IMR-90 (cell line): ENCODE measurements around the gene RASAL1. TPM values are rescaled to one million over a fixed set of nuclear protein-coding genes. Genes with fewer than 3 reads are reported as not detected.

Experiments used
- ATAC-seq: fragments of 200-7000 bp; cut with Tn5 transposase; 2 replicates; pipeline ENCODE4 v1.9.1; 2020; ENCODE audit warnings: low read depth, mild to moderate bottlenecking, moderate library complexity
- BruUV-seq: library from RNA; stranded (reverse); fragments of 400-500 nt; replicated peaks from 2 replicates; lab custom pipeline; 2021; lab: Mats Ljungman, UMichigan
- CTCF ChIA-PET: fragments of 300-600 bp; formaldehyde crosslinking; extraction: SDS; loops from one replicate; lab custom pipeline; 2021; ENCODE audit warnings: antibody characterized with exemption; lab: Yijun Ruan, JAX
- POLR2A ChIA-PET: fragments of 300-600 bp; sonication (Branson Sonifier 250); formaldehyde crosslinking; loops from one replicate; lab custom pipeline; 2022; ENCODE audit warnings: antibody characterized with exemption; ENCODE audit not compliant: unreplicated experiment; lab: Charles Lee
- DNase-seq: peaks from one replicate; pipeline ENCODE4 v3.0.0; 2013
- H2AFZ ChIP-seq: replicated peaks from 2 replicates; pipeline ENCODE3; 2013; ENCODE audit warnings: low read length, mild to moderate bottlenecking; ENCODE audit not compliant: poor library complexity
- H2AK5ac ChIP-seq: 2 replicates; pipeline ENCODE4 v1.6.1; 2013; ENCODE audit warnings: low read depth, low read length, inconsistent platforms
- H2AK9ac ChIP-seq: replicated peaks from 2 replicates; pipeline ENCODE3; 2013; ENCODE audit warnings: mild to moderate bottlenecking, low read depth, low read length, moderate library complexity; ENCODE audit not compliant: poor library complexity
- H2BK120ac ChIP-seq: 2 replicates; pipeline ENCODE4 v1.6.1; 2013; ENCODE audit warnings: low read depth, low read length, inconsistent platforms
- H2BK15ac ChIP-seq: 3 replicates; pipeline ENCODE4 v1.6.1; 2013; ENCODE audit warnings: low read depth, low read length, inconsistent platforms
- H2BK20ac ChIP-seq: 2 replicates; pipeline ENCODE4 v1.6.1; 2013; ENCODE audit warnings: low read depth, mild to moderate bottlenecking, inconsistent platforms, low read length, moderate library complexity
- H2BK5ac ChIP-seq: 2 replicates; pipeline ENCODE4 v1.6.1; 2013; ENCODE audit warnings: mild to moderate bottlenecking, low read depth, low read length, inconsistent platforms; ENCODE audit not compliant: poor library complexity, severe bottlenecking
- H3K14ac ChIP-seq: replicated peaks from 2 replicates; pipeline ENCODE4 v1.6.1; 2013; ENCODE audit warnings: low read depth, low read length, inconsistent platforms
- H3K18ac ChIP-seq: 2 replicates; pipeline ENCODE4 v1.6.1; 2013; ENCODE audit warnings: low read depth, low read length, control low read depth
- H3K23ac ChIP-seq: 2 replicates; pipeline ENCODE4 v1.6.1; 2013; ENCODE audit warnings: low read depth, low read length, inconsistent platforms
- H3K27ac ChIP-seq: 2 replicates; pipeline ENCODE4 v1.5.1; 2013; ENCODE audit warnings: mild to moderate bottlenecking, control low read depth, low read length; ENCODE audit not compliant: insufficient read depth
- H3K27me3 ChIP-seq: 2 replicates; pipeline ENCODE4 v1.6.1; 2013; ENCODE audit warnings: low read length; ENCODE audit not compliant: control insufficient read depth, insufficient read depth
- H3K36me3 ChIP-seq: 2 replicates; pipeline ENCODE4 v1.6.1; 2013; ENCODE audit warnings: low read length, mixed read lengths; ENCODE audit not compliant: control insufficient read depth, insufficient read depth
- H3K4ac ChIP-seq: 2 replicates; pipeline ENCODE4 v1.6.1; 2013; ENCODE audit warnings: low read depth, low read length, inconsistent platforms
- H3K4me1 ChIP-seq: 2 replicates; pipeline ENCODE4 v1.6.1; 2013; ENCODE audit warnings: low read length, mixed read lengths; ENCODE audit not compliant: control insufficient read depth, insufficient read depth
- H3K4me2 ChIP-seq: 2 replicates; pipeline ENCODE4 v1.6.1; 2013; ENCODE audit warnings: low read depth, mild to moderate bottlenecking, control low read depth, low read length, moderate library complexity
- H3K4me3 ChIP-seq: 2 replicates; pipeline ENCODE4 v1.5.1; 2013; ENCODE audit warnings: low read depth, mild to moderate bottlenecking, control low read depth, low read length, moderate library complexity; ENCODE audit not compliant: insufficient read depth
- H3K56ac ChIP-seq: 2 replicates; pipeline ENCODE4 v1.6.1; 2013; ENCODE audit warnings: low read length, inconsistent platforms; ENCODE audit not compliant: insufficient read depth; ENCODE audit errors: extremely low read depth
- H3K79me1 ChIP-seq, 2 experiments: 2 replicates each; pipeline ENCODE4 v1.6.1; 2013; ENCODE audit warnings: low read length in 2 of 2, inconsistent platforms in 1 of 2, low read depth in 1 of 2
- H3K9ac ChIP-seq: 2 replicates; pipeline ENCODE4 v1.6.1; 2013; ENCODE audit warnings: low read depth, low read length, control low read depth
- H3K9me1 ChIP-seq: 2 replicates; pipeline ENCODE4 v1.6.1; 2013; ENCODE audit warnings: low read length, inconsistent platforms; ENCODE audit not compliant: insufficient read depth
- H3K9me3 ChIP-seq: 2 replicates; pipeline ENCODE4 v1.6.1; 2013; ENCODE audit warnings: low read length; ENCODE audit not compliant: control insufficient read depth, insufficient read depth
- H4K20me1 ChIP-seq: 2 replicates; pipeline ENCODE4 v1.6.1; 2013; ENCODE audit warnings: low read length, inconsistent platforms; ENCODE audit not compliant: insufficient read depth
- H4K5ac ChIP-seq: 2 replicates; pipeline ENCODE4 v1.6.1; 2013; ENCODE audit warnings: mild to moderate bottlenecking, low read depth, low read length, control low read depth
- H4K8ac ChIP-seq, 2 experiments: 2 replicates each; pipeline ENCODE4 v1.6.1; 2013; ENCODE audit warnings: low read depth in 2 of 2, low read length in 2 of 2, control low read depth in 1 of 2, inconsistent platforms in 1 of 2
- H4K91ac ChIP-seq: 2 replicates; pipeline ENCODE4 v1.6.1; 2013; ENCODE audit warnings: low read depth, low read length, inconsistent platforms; ENCODE audit not compliant: insufficient read depth
- BHLHE40 ChIP-seq: fragments of 150-350 bp; IDR thresholded peaks from 2 replicates; pipeline ENCODE4 v1.6.1; 2016; ENCODE audit warnings: mild to moderate bottlenecking, low read depth, low read length
- CEBPB ChIP-seq: IDR thresholded peaks from 2 replicates; pipeline ENCODE4 v1.6.1; 2012; ENCODE audit warnings: low read depth, low read length, improper control_type of control experiment
- CHD1 ChIP-seq: IDR thresholded peaks from 2 replicates; pipeline ENCODE4 v1.6.1; 2012; ENCODE audit warnings: low read depth, low read length, improper control_type of control experiment
- ELK1 ChIP-seq: fragments of 150-350 bp; IDR thresholded peaks from 2 replicates; pipeline ENCODE4 v1.6.1; 2016; ENCODE audit warnings: low read depth, mild to moderate bottlenecking, low read length, moderate library complexity, borderline replicate concordance
- FOS ChIP-seq: fragments of 150-350 bp; IDR thresholded peaks from 2 replicates; pipeline ENCODE4 v1.6.1; 2016; ENCODE audit warnings: low read depth, low read length
- MAFK ChIP-seq: IDR thresholded peaks from 2 replicates; pipeline ENCODE4 v1.6.1; 2012; ENCODE audit warnings: low read depth, low read length, improper control_type of control experiment
- MAZ ChIP-seq: IDR thresholded peaks from 2 replicates; pipeline ENCODE4 v1.6.1; 2012; ENCODE audit warnings: low read depth, mild to moderate bottlenecking, low read length, improper control_type of control experiment, moderate library complexity, borderline replicate concordance
- MXI1 ChIP-seq: IDR thresholded peaks from 2 replicates; pipeline ENCODE4 v1.6.1; 2012; ENCODE audit warnings: low read depth, mild to moderate bottlenecking, low read length, moderate library complexity, borderline replicate concordance
- NFE2L2 ChIP-seq: fragments of 150-350 bp; IDR thresholded peaks from 2 replicates; pipeline ENCODE4 v1.6.1; 2016; ENCODE audit warnings: low read depth, mild to moderate bottlenecking, low read length
- POLR2A ChIP-seq: IDR thresholded peaks from 2 replicates; pipeline ENCODE4 v1.6.1; 2012; ENCODE audit warnings: mild to moderate bottlenecking, low read depth, low read length
- RAD21 ChIP-seq: IDR thresholded peaks from 2 replicates; pipeline ENCODE4 v1.6.1; 2012; ENCODE audit warnings: low read length, improper control_type of control experiment
- RCOR1 ChIP-seq: IDR thresholded peaks from 2 replicates; pipeline ENCODE4 v1.6.1; 2012; ENCODE audit warnings: mild to moderate bottlenecking, low read length, improper control_type of control experiment; ENCODE audit not compliant: insufficient replicate concordance
- RFX5 ChIP-seq: IDR thresholded peaks from 2 replicates; pipeline ENCODE4 v1.8.0; 2012; ENCODE audit warnings: low read depth, mild to moderate bottlenecking, low read length, moderate library complexity
- SMC3 ChIP-seq: fragments of 150-350 bp; IDR thresholded peaks from 2 replicates; pipeline ENCODE4 v1.6.1; 2016; ENCODE audit warnings: low read depth, mild to moderate bottlenecking, antibody characterized with exemption, low read length, moderate library complexity
- WGBS, 2 experiments: methylation state at CpG; one replicate each; pipeline versions ENCODE4 v1.1.5 to v1.1.7; 2013; ENCODE audit warnings: missing lambda C conversion rate in 2 of 2; ENCODE audit not compliant: insufficient read length in 1 of 2; ENCODE audit errors: extremely low coverage in 2 of 2; 5-methylcytosine and 5-hydroxymethylcytosine counted together
- dilution Hi-C: fragments of 300-500 bp; cut with HindIII; formaldehyde crosslinking; loops from one replicate; pipeline ENCODE4 v1.14.3; 2018; ENCODE audit warnings: low sequenced_read_pairs; ENCODE audit not compliant: unreplicated experiment
- in situ Hi-C: fragments of 300-500 bp; cut with MboI; formaldehyde crosslinking; loops from 3 replicates; pipeline ENCODE4 v1.14.3; 2019; ENCODE audit warnings: low sequenced_read_pairs, inconsistent platforms, mixed read lengths
- intact Hi-C: fragments of 100-400 bp; cut with micrococcal nuclease; formaldehyde crosslinking; loops from 2 replicates; pipeline ENCODE4 v1.10.0; 2022
- polyA plus RNA-seq, 3 experiments: library from polyadenylated mRNA; depleted of rRNA; stranded (reverse); fragments of >200 nt; gene quantifications; 2 replicates each; pipeline ENCODE4 v1.2.3, GENCODE V29; 2012; ENCODE audit warnings: low replicate concordance in 1 of 3
- total RNA-seq: library from RNA; depleted of rRNA; stranded (reverse); fragments of >200 nt; gene quantifications from 2 replicates; pipeline ENCODE4 v1.2.3, GENCODE V29; 2012
- TF ChIP-seq, protein P1 (sequence below): conservative IDR thresholded peaks from 2 replicates; pipeline ENCODE4 v1.5.1; 2012; ENCODE audit warnings: mild to moderate bottlenecking, low read depth, low read length, improper control_type of control experiment
- TF ChIP-seq, protein P2 (sequence below): fragments of 150-350 bp; IDR thresholded peaks from 2 replicates; pipeline ENCODE4 v1.6.1; 2017; ENCODE audit warnings: mild to moderate bottlenecking, antibody characterized with exemption, low read length, low read depth

Gene RASAL1
- total and polyA plus RNA-seq, 2 of the 4 experiments (the other 2 are of a cell fraction): not detected

GRCh38 chr12:113142173-113142885, 6.8 kb upstream of the RASAL1 start:
- H2AFZ ChIP-seq: no peak overlapping the region

More at GRCh38 chr12:113142173-113142885, 6.8 kb upstream of the RASAL1 start:
- CTCF ChIA-PET: no interaction called here
- intact Hi-C loops (no loop called here), dilution Hi-C loops (no loop called here), in situ Hi-C loops (no loop called here)
- Histone ChIP-seq H3K9me1 (no peaks in the 10 kb centered on the region), H4K5ac (no peak overlapping the region), H3K4me1 (no peaks in the 10 kb centered on the region), H4K20me1 (no peaks in the 10 kb centered on the region), H2BK5ac (no peak overlapping the region), H3K18ac (no peak overlapping the region), H3K56ac (no peak overlapping the region), H3K27me3 (peaks cover 8% of the 10 kb centered on the region), H3K79me1 (no peaks in the 10 kb centered on the region), H3K9ac (no peak overlapping the region), H3K9me3 (no peaks in the 10 kb centered on the region), H2AK5ac (no peak overlapping the region), H3K36me3 (no peaks in the 10 kb centered on the region), H4K8ac (no peak overlapping the region), H3K4me3 (no peak overlapping the region), H3K14ac (no peak overlapping the region), H3K4me2 (no peak overlapping the region), H3K4ac (no peak overlapping the region), H3K27ac (no peak overlapping the region), H2AK9ac (peak overlapping the region; percentile 65), H3K23ac (no peak overlapping the region), H4K91ac (no peak overlapping the region), H2BK15ac (no peak overlapping the region), H2BK120ac (no peak overlapping the region), H2BK20ac (no peak overlapping the region)
- POLR2A ChIA-PET: no interaction called here
- DNase-seq (no peak), ATAC-seq (no peak)
- no peak for TF ChIP-seq CEBPB
- no peak for TF ChIP-seq NFE2L2
- TF ChIP-seq, protein P1, sequence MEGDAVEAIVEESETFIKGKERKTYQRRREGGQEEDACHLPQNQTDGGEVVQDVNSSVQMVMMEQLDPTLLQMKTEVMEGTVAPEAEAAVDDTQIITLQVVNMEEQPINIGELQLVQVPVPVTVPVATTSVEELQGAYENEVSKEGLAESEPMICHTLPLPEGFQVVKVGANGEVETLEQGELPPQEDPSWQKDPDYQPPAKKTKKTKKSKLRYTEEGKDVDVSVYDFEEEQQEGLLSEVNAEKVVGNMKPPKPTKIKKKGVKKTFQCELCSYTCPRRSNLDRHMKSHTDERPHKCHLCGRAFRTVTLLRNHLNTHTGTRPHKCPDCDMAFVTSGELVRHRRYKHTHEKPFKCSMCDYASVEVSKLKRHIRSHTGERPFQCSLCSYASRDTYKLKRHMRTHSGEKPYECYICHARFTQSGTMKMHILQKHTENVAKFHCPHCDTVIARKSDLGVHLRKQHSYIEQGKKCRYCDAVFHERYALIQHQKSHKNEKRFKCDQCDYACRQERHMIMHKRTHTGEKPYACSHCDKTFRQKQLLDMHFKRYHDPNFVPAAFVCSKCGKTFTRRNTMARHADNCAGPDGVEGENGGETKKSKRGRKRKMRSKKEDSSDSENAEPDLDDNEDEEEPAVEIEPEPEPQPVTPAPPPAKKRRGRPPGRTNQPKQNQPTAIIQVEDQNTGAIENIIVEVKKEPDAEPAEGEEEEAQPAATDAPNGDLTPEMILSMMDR: no peak
- TF ChIP-seq, protein P2, sequence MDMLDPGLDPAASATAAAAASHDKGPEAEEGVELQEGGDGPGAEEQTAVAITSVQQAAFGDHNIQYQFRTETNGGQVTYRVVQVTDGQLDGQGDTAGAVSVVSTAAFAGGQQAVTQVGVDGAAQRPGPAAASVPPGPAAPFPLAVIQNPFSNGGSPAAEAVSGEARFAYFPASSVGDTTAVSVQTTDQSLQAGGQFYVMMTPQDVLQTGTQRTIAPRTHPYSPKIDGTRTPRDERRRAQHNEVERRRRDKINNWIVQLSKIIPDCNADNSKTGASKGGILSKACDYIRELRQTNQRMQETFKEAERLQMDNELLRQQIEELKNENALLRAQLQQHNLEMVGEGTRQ: no peak
- TF ChIP-seq MAZ: no peak
- no peak for TF ChIP-seq MAFK
- TF ChIP-seq CHD1: no peak
- TF ChIP-seq RFX5: no peak
- no peak for TF ChIP-seq ELK1
- TF ChIP-seq POLR2A: no peak
- no peak for TF ChIP-seq SMC3
- no peak for TF ChIP-seq BHLHE40
- TF ChIP-seq MXI1: no peak
- TF ChIP-seq RCOR1: no peak
- TF ChIP-seq FOS: no peak
- TF ChIP-seq RAD21: no peak
- 14% methylated on average over 1 of the region's 17 CpGs; no CpG with 5 or more reads in 1 of the 2 experiments for WGBS, 2 experiments
- no TSS peak for BruUV-seq
